ENCODE results near the gene TSPAN19. TPM values are rescaled to one million over a fixed set of nuclear protein-coding genes. Genes with fewer than 3 reads are reported as not detected.

TSPAN19 gene
- total and polyA plus RNA-seq, 8 donors = 0.43 to 5.4 (median 1.5) TPM; not detected in 1

GRCh38 chr12:84983289-84983688 is 52.8 kb downstream of the TSPAN19 start:
- H3K4me3 ChIP-seq = no peak overlapping the region
- no peak for DNase-seq
- H3K4me1 ChIP-seq = no peaks in the 10 kb centered on the region
- no peaks in the 10 kb centered on the region for H3K9me3 ChIP-seq
- intact Hi-C loops (cut with DNase I) = no loop called here
- no peak for ATAC-seq
- TF ChIP-seq, protein P1, sequence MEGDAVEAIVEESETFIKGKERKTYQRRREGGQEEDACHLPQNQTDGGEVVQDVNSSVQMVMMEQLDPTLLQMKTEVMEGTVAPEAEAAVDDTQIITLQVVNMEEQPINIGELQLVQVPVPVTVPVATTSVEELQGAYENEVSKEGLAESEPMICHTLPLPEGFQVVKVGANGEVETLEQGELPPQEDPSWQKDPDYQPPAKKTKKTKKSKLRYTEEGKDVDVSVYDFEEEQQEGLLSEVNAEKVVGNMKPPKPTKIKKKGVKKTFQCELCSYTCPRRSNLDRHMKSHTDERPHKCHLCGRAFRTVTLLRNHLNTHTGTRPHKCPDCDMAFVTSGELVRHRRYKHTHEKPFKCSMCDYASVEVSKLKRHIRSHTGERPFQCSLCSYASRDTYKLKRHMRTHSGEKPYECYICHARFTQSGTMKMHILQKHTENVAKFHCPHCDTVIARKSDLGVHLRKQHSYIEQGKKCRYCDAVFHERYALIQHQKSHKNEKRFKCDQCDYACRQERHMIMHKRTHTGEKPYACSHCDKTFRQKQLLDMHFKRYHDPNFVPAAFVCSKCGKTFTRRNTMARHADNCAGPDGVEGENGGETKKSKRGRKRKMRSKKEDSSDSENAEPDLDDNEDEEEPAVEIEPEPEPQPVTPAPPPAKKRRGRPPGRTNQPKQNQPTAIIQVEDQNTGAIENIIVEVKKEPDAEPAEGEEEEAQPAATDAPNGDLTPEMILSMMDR (IDR thresholded peaks at IDR 0.05) = no peak
- H3K27ac ChIP-seq = no peak overlapping the region
- no peaks in the 10 kb centered on the region for H3K27me3 ChIP-seq
- H3K36me3 ChIP-seq = no peaks in the 10 kb centered on the region

- Histone ChIP-seq H3K27ac (no peak overlapping the region), H3K36me3 (no peaks in the 10 kb centered on the region), H3K4me1 (no peaks in the 10 kb centered on the region), H3K27me3 (no peaks in the 10 kb centered on the region), H3K9me3 (no peaks in the 10 kb centered on the region), H3K4me3 (no peak overlapping the region)
- DNase-seq (no peak), ATAC-seq (no peak)
- TF ChIP-seq, protein P1 (IDR thresholded peaks at IDR 0.05) = no peak
- intact Hi-C loops (cut with DNase I) = no loop called here
Measured at GRCh38 chr12:84982888-84983287, 53.2 kb downstream of the TSPAN19 start.

DNA sequence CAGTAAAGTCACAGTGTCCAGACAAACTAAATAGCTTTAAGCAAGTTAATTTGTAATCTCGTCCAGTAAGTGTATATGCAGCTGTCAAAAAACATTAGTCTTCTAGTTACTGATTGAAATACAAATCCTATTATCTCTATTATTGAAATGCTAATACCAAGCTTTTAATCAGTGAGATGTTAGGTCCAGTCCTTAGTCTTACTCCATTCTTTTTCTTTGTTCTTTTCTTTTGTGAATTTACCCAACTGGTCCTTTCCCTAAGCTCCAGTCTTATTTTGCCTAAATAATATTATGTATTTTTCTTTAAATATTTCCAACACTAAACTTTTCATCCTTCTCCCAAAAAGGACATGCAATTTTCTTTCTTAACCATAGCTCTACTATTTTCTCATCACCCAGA is 57.2 kb downstream of the TSPAN19 start:
- intact Hi-C loops (cut with DNase I) = no loop called here
- no peaks in the 10 kb centered on the region for H3K4me1 ChIP-seq
- H3K9me3 ChIP-seq = no peaks in the 10 kb centered on the region
- DNase-seq (no peak), ATAC-seq (no peak)
- no peaks in the 10 kb centered on the region for H3K27me3 ChIP-seq
- TF ChIP-seq, protein P1 (IDR thresholded peaks at IDR 0.05) = no peak
- no peak overlapping the region for H3K4me3 ChIP-seq
- no peaks in the 10 kb centered on the region for H3K36me3 ChIP-seq
- no peak overlapping the region for H3K27ac ChIP-seq

GRCh38 chr12:84976133-84976532 is 59.9 kb downstream of the TSPAN19 start:
- DNase-seq = peak in 1 of 4 donors; percentile 64
- no peak for ATAC-seq
- Histone ChIP-seq H3K36me3 (no peaks in the 10 kb centered on the region), H3K27ac (no peak overlapping the region), H3K27me3 (no peaks in the 10 kb centered on the region), H3K4me1 (no peaks in the 10 kb centered on the region), H3K9me3 (no peaks in the 10 kb centered on the region), H3K4me3 (no peak overlapping the region)
- TF ChIP-seq, protein P1 (IDR thresholded peaks at IDR 0.05) = no peak
- intact Hi-C loops (cut with DNase I) = no loop called here

DNA sequence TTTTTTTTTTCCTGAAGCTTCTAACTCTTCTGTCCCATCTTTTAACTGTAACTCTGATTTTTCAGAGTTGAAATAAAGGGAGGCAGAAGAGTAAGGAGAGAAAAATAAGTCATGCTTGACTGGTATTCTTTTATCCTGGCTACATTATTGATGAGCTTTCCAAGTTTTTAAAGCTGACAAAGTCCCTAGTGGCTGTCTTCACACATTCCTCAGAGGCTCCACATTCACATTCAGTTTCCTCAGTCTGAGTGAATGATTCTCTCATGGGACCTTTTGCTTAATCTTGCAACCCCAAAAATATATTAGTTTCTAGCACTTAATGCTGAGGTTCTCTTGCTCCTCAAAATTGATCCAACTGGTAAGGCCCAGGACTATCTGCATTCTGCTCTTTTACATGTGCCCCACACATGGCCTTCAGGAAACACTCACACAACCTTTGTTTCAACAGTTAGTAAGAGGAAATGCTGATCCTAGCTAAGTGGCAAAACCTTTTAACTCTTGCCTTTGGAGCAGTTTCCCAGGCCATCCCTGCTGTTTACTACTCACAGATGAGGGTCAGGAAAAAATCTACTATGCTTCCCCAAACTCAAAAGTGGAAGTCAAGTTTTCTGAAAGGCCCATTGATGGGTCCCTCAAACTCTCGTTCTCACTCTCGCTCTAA is 61.8 kb downstream of the TSPAN19 start:
- intact Hi-C loops (cut with DNase I) = no loop called here
- Histone ChIP-seq H3K9me3 (no peaks in the 10 kb centered on the region), H3K4me3 (no peak overlapping the region), H3K27me3 (no peaks in the 10 kb centered on the region), H3K36me3 (no peaks in the 10 kb centered on the region), H3K4me1 (no peaks in the 10 kb centered on the region), H3K27ac (no peak overlapping the region)
- ATAC-seq = no peak
- DNase-seq = no peak
- TF ChIP-seq, protein P1 (IDR thresholded peaks at IDR 0.05) = no peak

All from left lung (tissue), 10 donors.